DND-41 (cell line): ENCODE measurements around the gene TIGD1.

Experiments
- CTCF ChIP-seq: IDR thresholded peaks from 2 replicates; pipeline ENCODE4 v1.5.1; 2012; ENCODE audit warnings: borderline replicate concordance, low read length, moderate library complexity, mild to moderate bottlenecking; ENCODE audit not compliant: poor library complexity, severe bottlenecking; ENCODE audit errors: extremely low read depth
- EZH2 ChIP-seq: IDR thresholded peaks from 3 replicates; pipeline ENCODE4 v1.6.1; 2012; ENCODE audit warnings: borderline replicate concordance, low read depth, mild to moderate bottlenecking, moderate library complexity, low read length, inconsistent platforms; ENCODE audit not compliant: severe bottlenecking

- TF ChIP-seq CTCF, result no peak
- TF ChIP-seq EZH2, result no peak
Observed at GRCh38 chr2:232502911-232503808, 47.2 kb downstream of the TIGD1 start.
